Upper lobe of left lung (tissue), 4 donors: ENCODE data around the gene NOP9.

Source experiments
- CTCF ChIP-seq, 6 experiments: fragments of 450-650 bp in 4 of 6; fragments of 200-600 bp in 2 of 6; sonication (generic) in 2 of 6; IDR thresholded peaks; one replicate each; pipeline ENCODE4 v1.5.1; 2016 to 2019; ENCODE audit warnings: antibody characterized with exemption in 6 of 6
- POLR2A ChIP-seq, 4 donors: fragments of 450-650 bp; IDR thresholded peaks; one replicate each; pipeline ENCODE4 v1.5.1; 2016 to 2017; ENCODE audit warnings: antibody characterized with exemption in 4 of 4, mild to moderate bottlenecking in 2 of 4
- POLR2AphosphoS5 ChIP-seq, 2 donors: sonication (generic); formaldehyde crosslinking; IDR thresholded peaks; one replicate each; pipeline ENCODE4 v1.5.1; 2017; ENCODE audit warnings: antibody characterized with exemption in 2 of 2

DNA sequence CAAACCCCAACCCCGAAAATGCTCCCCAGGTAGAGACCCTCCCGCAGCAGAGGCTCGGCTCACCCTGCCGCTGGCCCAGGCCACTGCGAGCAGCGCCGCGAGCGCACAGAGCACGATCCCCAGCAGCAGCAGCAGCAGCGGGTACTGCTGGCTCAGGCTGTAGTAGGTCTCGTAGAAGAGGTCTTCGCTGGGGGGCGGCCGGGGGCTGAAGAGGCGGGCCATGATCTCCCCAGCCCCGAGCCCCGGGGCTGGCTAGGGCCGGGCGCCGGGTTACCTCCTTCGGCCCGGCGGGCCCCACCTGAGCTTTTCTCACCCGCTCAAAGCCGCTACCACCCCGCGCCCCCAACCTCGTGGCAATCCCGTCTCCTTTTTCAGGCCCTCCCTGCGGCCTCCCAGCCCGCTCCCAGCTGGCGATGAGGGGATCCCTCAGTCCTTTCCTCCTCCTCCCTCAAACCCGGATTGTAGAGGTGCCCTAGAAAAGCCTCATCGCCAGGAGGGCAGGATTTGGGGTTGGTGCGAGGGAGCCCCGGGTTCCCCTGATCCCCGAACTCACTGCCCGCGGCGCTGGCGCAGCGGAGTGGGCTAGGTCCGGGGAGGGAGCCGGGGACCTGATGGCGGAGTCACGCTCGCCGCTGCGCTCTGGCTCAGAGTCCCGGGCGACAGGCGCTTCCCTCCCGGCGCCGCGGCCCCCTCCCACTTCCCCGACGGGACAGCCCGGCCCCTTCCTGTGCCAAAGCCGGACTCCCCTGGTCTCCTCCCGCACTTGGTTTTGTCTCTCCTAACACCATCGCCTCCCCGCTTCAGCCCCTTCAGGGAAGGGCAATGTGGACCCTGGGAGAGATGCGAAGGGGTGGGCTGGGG lies 35.0 kb downstream of the NOP9 start, which contains the start of gene ADCY4:
- TF ChIP-seq POLR2A (IDR thresholded peaks at IDR 0.05) (peak in 3 of 4 donors; percentile 34 to 58 (median 56)), CTCF (IDR thresholded peaks at IDR 0.05) (no peak), POLR2AphosphoS5 (IDR thresholded peaks at IDR 0.05) (peak; percentile 62 to 79)
